A549 (cell line): ENCODE results near the gene NDUFS2. TPM values are rescaled to one million over a fixed set of nuclear protein-coding genes. Genes with fewer than 3 reads are reported as not detected.
A peak's percentile ranks its signal among the peaks of the same experiment; 100 is the strongest.

ENCODE experiments used
- ATAC-seq, 2 experiments: fragments of 200-7000 bp in 1 of 2; fragments of >200 bp in 1 of 2; cut with Nextera tagmentation in 1 of 2; cut with Tn5 transposase in 1 of 2; 3 replicates each; pipeline versions ENCODE4 v1.8.0 to v1.9.1; 2018 to 2020; ENCODE audit warnings: mild to moderate bottlenecking in 1 of 2, moderate library complexity in 1 of 2
- CTCF ChIA-PET: fragments of 300-600 bp; sonication (Branson Sonifier 250); formaldehyde crosslinking; extraction: SDS; loops from one replicate; lab custom pipeline; 2021; ENCODE audit warnings: antibody characterized with exemption, inconsistent platforms; lab: Yijun Ruan, JAX
- POLR2A ChIA-PET: fragments of 350-600 bp; formaldehyde crosslinking; extraction: SDS; loops from one replicate; lab custom pipeline; 2021; ENCODE audit warnings: antibody characterized with exemption, inconsistent platforms; lab: Yijun Ruan, JAX
- DNase-seq, 2 experiments: peaks; one replicate each; pipeline versions ENCODE4 v3.0.0 to v3.0.0-alpha.2; 2011 to 2016; ENCODE audit warnings: low read depth in 1 of 2, low spot score in 1 of 2
- FAIRE-seq: peaks from 2 replicates; lab custom pipeline; 2011; peaks lifted over from hg19 to GRCh38; lab: Jason Lieb, UNC
- H3K27ac ChIP-seq, 2 experiments: fragments of >200 bp; sonication (Bioruptor Twin); formaldehyde crosslinking; 3 replicates each; pipeline ENCODE4 v1.5.1; 2016 to 2017
- H3K4me1 ChIP-seq: fragments of >200 bp; sonication (Bioruptor Twin); formaldehyde crosslinking; 3 replicates; pipeline ENCODE4 v1.6.1; 2016
- H3K4me2 ChIP-seq: fragments of >200 bp; sonication (Bioruptor Twin); formaldehyde crosslinking; 3 replicates; pipeline ENCODE4 v1.6.1; 2016
- H3K4me3 ChIP-seq: fragments of >200 bp; sonication (Bioruptor Twin); formaldehyde crosslinking; 3 replicates; pipeline ENCODE4 v1.5.1; 2016
- H3K9me3 ChIP-seq: fragments of >200 bp; sonication (Bioruptor Twin); formaldehyde crosslinking; 3 replicates; pipeline ENCODE4 v1.6.1; 2016
- BHLHE40 ChIP-seq: IDR thresholded peaks from 2 replicates; pipeline ENCODE4 v1.6.1; 2012; ENCODE audit warnings: low read depth, low read length, inconsistent platforms
- CBX8 ChIP-seq: fragments of 200-600 bp; sonication (generic); IDR thresholded peaks from 2 replicates; pipeline ENCODE4 v1.6.1; 2016
- EHF ChIP-seq: fragments of 250-450 bp; sonication (Bioruptor Pico); IDR thresholded peaks from 2 replicates; pipeline ENCODE4 v1.5.0; 2020; ENCODE audit warnings: mild to moderate bottlenecking
- HOXB13 ChIP-seq: fragments of 250-450 bp; sonication (Bioruptor Pico); IDR thresholded peaks from 2 replicates; pipeline ENCODE4 v1.5.0; 2020; ENCODE audit warnings: low read depth, mild to moderate bottlenecking, moderate library complexity
- MAFK ChIP-seq: fragments of 450-650 bp; IDR thresholded peaks from 2 replicates; pipeline ENCODE4 v1.6.1; 2014; ENCODE audit not compliant: partially characterized antibody
- MYC ChIP-seq: IDR thresholded peaks from 2 replicates; pipeline ENCODE4 v1.6.1; 2012; ENCODE audit warnings: mild to moderate bottlenecking, inconsistent platforms, low read length, improper control_type of control experiment, borderline replicate concordance
- NPAS2 ChIP-seq: fragments of 250-450 bp; sonication (Bioruptor Pico); IDR thresholded peaks from 2 replicates; pipeline ENCODE4 v1.8.0; 2022; ENCODE audit warnings: mild to moderate bottlenecking, moderate library complexity, borderline replicate concordance
- NR3C1 ChIP-seq: fragments of >200 bp; sonication (Bioruptor Twin); formaldehyde crosslinking; IDR thresholded peaks from 3 replicates; pipeline ENCODE4 v1.6.1; 2017
- POLR2A ChIP-seq: IDR thresholded peaks from 2 replicates; pipeline ENCODE4 v1.6.1; 2012; ENCODE audit warnings: mild to moderate bottlenecking, low read length
- RAD21 ChIP-seq, 2 experiments: fragments of >200 bp in 1 of 2; sonication (Bioruptor Twin) in 1 of 2; formaldehyde crosslinking in 1 of 2; IDR thresholded peaks in 1 of 2; conservative IDR thresholded peaks in 1 of 2; 2 replicates in 1 of 2; 3 replicates in 1 of 2; pipeline ENCODE4 v1.6.1; 2012 to 2018; ENCODE audit warnings: inconsistent platforms in 1 of 2
- RNF2 ChIP-seq: fragments of 200-600 bp; sonication (generic); IDR thresholded peaks from 2 replicates; pipeline ENCODE4 v1.6.1; 2016; ENCODE audit warnings: low read depth, mild to moderate bottlenecking, antibody characterized with exemption, moderate library complexity, borderline replicate concordance
- TFCP2L1 ChIP-seq: fragments of 250-450 bp; sonication (Bioruptor Pico); IDR thresholded peaks from 2 replicates; pipeline ENCODE4 v1.5.0; 2021; ENCODE audit warnings: mild to moderate bottlenecking
- TP53 ChIP-seq: fragments of 250-450 bp; sonication (Bioruptor Pico); IDR thresholded peaks from 2 replicates; pipeline ENCODE4 v1.5.0; 2021; ENCODE audit warnings: mild to moderate bottlenecking, moderate library complexity
- ZFP36 ChIP-seq: fragments of 450-650 bp; IDR thresholded peaks from 2 replicates; pipeline ENCODE4 v1.6.1; 2014; ENCODE audit warnings: borderline replicate concordance; ENCODE audit not compliant: partially characterized antibody
- WGBS: methylation state at CpG from one replicate; pipeline ENCODE4 v1.1.6; 2017; ENCODE audit errors: missing lambda C conversion rate; 5-methylcytosine and 5-hydroxymethylcytosine counted together
- polyA plus RNA-seq, 4 experiments: library from polyadenylated mRNA; depleted of rRNA in 3 of 4; stranded (reverse); fragments of >200 nt; fragmentation: RNase III in 1 of 4; extraction: RNeasy Plus Mini Kit Qiagen cat#74134 plus additional on column Dnase treatment in 1 of 4; gene quantifications; 2 replicates in 3 of 4; 3 replicates in 1 of 4; pipeline ENCODE4 v1.2.3, GENCODE V29; 2011 to 2017
- TF ChIP-seq, protein P1 (sequence below): fragments of >200 bp; sonication (Bioruptor Twin); formaldehyde crosslinking; IDR thresholded peaks from 3 replicates; pipeline ENCODE4 v1.5.1; 2016
- TF ChIP-seq, protein P2 (sequence below): fragments of 200-600 bp; sonication (generic); IDR thresholded peaks from 2 replicates; pipeline ENCODE4 v1.6.1; 2016; ENCODE audit warnings: antibody characterized with exemption, mild to moderate bottlenecking, moderate library complexity

NDUFS2 gene
- polyA plus RNA-seq, 2 of the 4 experiments (the other 2 are of a cell fraction) = 142 to 144 TPM

GRCh38 chr1:161175771-161176453, 26.3 kb upstream of the NDUFS2 start:
- no peak for TF ChIP-seq POLR2A
- TF ChIP-seq HOXB13 (CRISPR knock-in tag) = no peak
- no peak for TF ChIP-seq RNF2
- no peak for TF ChIP-seq MAFK
- no peak for TF ChIP-seq BHLHE40
- TF ChIP-seq NR3C1 = no peak
- TF ChIP-seq, protein P1, sequence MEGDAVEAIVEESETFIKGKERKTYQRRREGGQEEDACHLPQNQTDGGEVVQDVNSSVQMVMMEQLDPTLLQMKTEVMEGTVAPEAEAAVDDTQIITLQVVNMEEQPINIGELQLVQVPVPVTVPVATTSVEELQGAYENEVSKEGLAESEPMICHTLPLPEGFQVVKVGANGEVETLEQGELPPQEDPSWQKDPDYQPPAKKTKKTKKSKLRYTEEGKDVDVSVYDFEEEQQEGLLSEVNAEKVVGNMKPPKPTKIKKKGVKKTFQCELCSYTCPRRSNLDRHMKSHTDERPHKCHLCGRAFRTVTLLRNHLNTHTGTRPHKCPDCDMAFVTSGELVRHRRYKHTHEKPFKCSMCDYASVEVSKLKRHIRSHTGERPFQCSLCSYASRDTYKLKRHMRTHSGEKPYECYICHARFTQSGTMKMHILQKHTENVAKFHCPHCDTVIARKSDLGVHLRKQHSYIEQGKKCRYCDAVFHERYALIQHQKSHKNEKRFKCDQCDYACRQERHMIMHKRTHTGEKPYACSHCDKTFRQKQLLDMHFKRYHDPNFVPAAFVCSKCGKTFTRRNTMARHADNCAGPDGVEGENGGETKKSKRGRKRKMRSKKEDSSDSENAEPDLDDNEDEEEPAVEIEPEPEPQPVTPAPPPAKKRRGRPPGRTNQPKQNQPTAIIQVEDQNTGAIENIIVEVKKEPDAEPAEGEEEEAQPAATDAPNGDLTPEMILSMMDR = no peak
- TF ChIP-seq TP53 (CRISPR knock-in tag) = no peak
- TF ChIP-seq, protein P2, sequence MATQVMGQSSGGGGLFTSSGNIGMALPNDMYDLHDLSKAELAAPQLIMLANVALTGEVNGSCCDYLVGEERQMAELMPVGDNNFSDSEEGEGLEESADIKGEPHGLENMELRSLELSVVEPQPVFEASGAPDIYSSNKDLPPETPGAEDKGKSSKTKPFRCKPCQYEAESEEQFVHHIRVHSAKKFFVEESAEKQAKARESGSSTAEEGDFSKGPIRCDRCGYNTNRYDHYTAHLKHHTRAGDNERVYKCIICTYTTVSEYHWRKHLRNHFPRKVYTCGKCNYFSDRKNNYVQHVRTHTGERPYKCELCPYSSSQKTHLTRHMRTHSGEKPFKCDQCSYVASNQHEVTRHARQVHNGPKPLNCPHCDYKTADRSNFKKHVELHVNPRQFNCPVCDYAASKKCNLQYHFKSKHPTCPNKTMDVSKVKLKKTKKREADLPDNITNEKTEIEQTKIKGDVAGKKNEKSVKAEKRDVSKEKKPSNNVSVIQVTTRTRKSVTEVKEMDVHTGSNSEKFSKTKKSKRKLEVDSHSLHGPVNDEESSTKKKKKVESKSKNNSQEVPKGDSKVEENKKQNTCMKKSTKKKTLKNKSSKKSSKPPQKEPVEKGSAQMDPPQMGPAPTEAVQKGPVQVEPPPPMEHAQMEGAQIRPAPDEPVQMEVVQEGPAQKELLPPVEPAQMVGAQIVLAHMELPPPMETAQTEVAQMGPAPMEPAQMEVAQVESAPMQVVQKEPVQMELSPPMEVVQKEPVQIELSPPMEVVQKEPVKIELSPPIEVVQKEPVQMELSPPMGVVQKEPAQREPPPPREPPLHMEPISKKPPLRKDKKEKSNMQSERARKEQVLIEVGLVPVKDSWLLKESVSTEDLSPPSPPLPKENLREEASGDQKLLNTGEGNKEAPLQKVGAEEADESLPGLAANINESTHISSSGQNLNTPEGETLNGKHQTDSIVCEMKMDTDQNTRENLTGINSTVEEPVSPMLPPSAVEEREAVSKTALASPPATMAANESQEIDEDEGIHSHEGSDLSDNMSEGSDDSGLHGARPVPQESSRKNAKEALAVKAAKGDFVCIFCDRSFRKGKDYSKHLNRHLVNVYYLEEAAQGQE = no peak
- no peak for TF ChIP-seq EHF (CRISPR knock-in tag)
- Histone ChIP-seq H3K27ac (no peak overlapping the region), H3K9me3 (no peaks in the 10 kb centered on the region), H3K4me2 (peak overlapping the region; percentile 93), H3K4me3 (peak overlapping the region; percentile 63; the same call in 1 of the 3 replicates), H3K4me1 (peaks cover 11% of the 10 kb centered on the region; the same call in 2 of the 3 replicates)
- ChIA-PET CTCF (interaction anchor here (1.1 to 2.2 kb wide), 7 partner anchors 10 to 206 kb away, joined by 4 to 16 read pairs (median 4); partner anchors contain the start of gene PPOX), POLR2A (interaction anchor here (1.7 to 2.2 kb wide), 2 partner anchors 10 to 43 kb away, joined by 4 to 25 read pairs; partner anchors contain the start of genes DEDD and PPOX)
- ATAC-seq (no peak), DNase-seq (no peak), FAIRE-seq (no peak)
- WGBS = 94% methylated on average over 7 of the region's 10 CpGs

DNA sequence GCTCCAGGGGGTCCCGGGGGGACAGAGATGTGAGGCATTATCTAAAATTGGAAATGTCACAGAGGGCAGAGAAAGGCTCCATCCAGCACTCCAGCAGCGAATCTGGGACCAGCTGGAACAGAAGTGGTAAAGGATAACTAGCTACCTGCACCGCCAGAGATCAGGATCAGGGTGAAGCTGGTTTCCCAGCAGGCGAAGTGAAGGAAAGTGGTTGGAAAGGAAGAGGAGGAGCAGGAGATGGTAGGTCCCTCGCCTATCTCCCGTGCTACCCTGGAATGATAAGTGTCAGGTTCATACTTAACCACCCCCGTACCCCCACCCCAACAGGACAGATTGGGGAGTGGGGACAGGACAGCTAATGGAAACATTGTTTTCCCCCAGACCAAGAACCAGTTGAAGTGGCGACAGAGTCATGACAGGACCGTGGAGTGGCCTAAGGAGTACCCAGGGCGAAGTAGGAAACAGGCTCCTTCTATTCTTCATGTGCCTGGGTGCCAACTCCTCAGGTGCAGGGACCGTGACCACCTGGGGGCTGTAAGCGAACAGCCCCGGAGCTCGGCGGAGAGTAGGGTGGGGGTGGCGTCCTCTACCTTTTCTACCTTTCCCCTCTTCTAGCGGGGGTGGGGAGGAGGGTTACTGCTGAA, 25.6 kb upstream of the NDUFS2 start:
- 27% methylated on average over 12 of the region's 17 CpGs for WGBS
- TF ChIP-seq NPAS2 (CRISPR knock-in tag) (no peak), RNF2 (no peak), MYC (no peak), RAD21 (conservative IDR thresholded peaks at IDR 0.05 in 1 of 2, IDR thresholded peaks at IDR 0.05 in 1 of 2) (no peak), ZFP36 (no peak), TFCP2L1 (CRISPR knock-in tag) (no peak), CBX8 (no peak)
- TF ChIP-seq, all 56 proteins: peak for 0
- Histone ChIP-seq H3K27ac (peak overlapping the region; percentile 83 to 91), H3K4me2 (peak overlapping the region; percentile 93), H3K4me3 (peak overlapping the region; percentile 63), H3K9me3 (no peaks in the 10 kb centered on the region), H3K4me1 (peaks cover 11% of the 10 kb centered on the region; the same call in 2 of the 3 replicates)
- ChIA-PET CTCF (interaction anchor here (0.6 to 2.2 kb wide), 7 partner anchors 9 to 206 kb away, joined by 3 to 16 read pairs (median 4); partner anchors contain the start of gene PPOX), POLR2A (interaction anchor here (0.8 to 2.2 kb wide), 6 partner anchors 10 to 49 kb away, joined by 3 to 25 read pairs (median 4); partner anchors contain the start of genes DEDD, PPOX, TOMM40L and UFC1)
- FAIRE-seq (no peak), ATAC-seq (peak; percentile 27 to 41; a peak in 4 of 6 replicates), DNase-seq (no peak)
